ENCODE measurements around the gene GCKR. TPM values are rescaled to one million over a fixed set of nuclear protein-coding genes. Genes with fewer than 3 reads are reported as not detected.
A peak's percentile ranks its signal among the peaks of the same experiment; 100 is the strongest.

Gene GCKR
- total and polyA plus RNA-seq, 2 of the 13 experiments (the other 11 are each of a cell fraction or from before 2014, with no cell fraction given), result 15.2 to 48.3 TPM

- TF ChIP-seq PRDM15 (CRISPR knock-in tag; IDR thresholded peaks at IDR 0.05), result no peak
- 0 out of 2 replicates have a peak, but pooled peaks have one; percentile 73 for TF ChIP-seq BCL3 (CRISPR knock-in tag; IDR thresholded peaks at IDR 0.05)
- 0 out of 2 replicates have a peak, but pooled peaks have one; percentile 39 for TF ChIP-seq KLF11 (CRISPR knock-in tag; IDR thresholded peaks at IDR 0.05)
- TF ChIP-seq FOSL1 (CRISPR knock-in tag; IDR thresholded peaks at IDR 0.05; ENCODE audit: borderline replicate concordance), result no peak
- no peak for TF ChIP-seq PAXIP1 (CRISPR knock-in tag; conservative IDR thresholded peaks at IDR 0.05)
- peak; percentile 46; the same call in 1 of the 2 replicates for TF ChIP-seq ELF3 (CRISPR knock-in tag; IDR thresholded peaks at IDR 0.05)
- TF ChIP-seq ZNF788 (CRISPR knock-in tag; IDR thresholded peaks at IDR 0.05; ENCODE audit: borderline replicate concordance), result peak; percentile 92; the same call in 1 of the 2 replicates
- peak; percentile 16; the same call in 1 of the 2 replicates for TF ChIP-seq YEATS4 (CRISPR knock-in tag; IDR thresholded peaks at IDR 0.05; ENCODE audit: borderline replicate concordance)
- TF ChIP-seq ZNF652 (CRISPR knock-in tag; IDR thresholded peaks at IDR 0.05; ENCODE audit: borderline replicate concordance, low read depth), result no peak
- TF ChIP-seq ZNF790 (CRISPR knock-in tag; IDR thresholded peaks at IDR 0.05; ENCODE audit: borderline replicate concordance), result no peak
- TF ChIP-seq HIVEP1 (CRISPR knock-in tag; IDR thresholded peaks at IDR 0.05), result no peak
- TF ChIP-seq SIX4 (CRISPR knock-in tag; IDR thresholded peaks at IDR 0.05), result no peak
- no peak for TF ChIP-seq SRF (IDR thresholded peaks at IDR 0.05; ENCODE audit: low read depth, low read length)
- no peak for TF ChIP-seq HOXA5 (CRISPR knock-in tag; IDR thresholded peaks at IDR 0.05)
- TF ChIP-seq SALL2 (CRISPR knock-in tag; IDR thresholded peaks at IDR 0.05), result no peak
- TF ChIP-seq BRF2 (CRISPR knock-in tag; IDR thresholded peaks at IDR 0.05), result no peak
- TF ChIP-seq BCL6 (CRISPR knock-in tag; IDR thresholded peaks at IDR 0.05), result peak; percentile 82
- no peak for TF ChIP-seq ZFYVE20 (CRISPR knock-in tag; IDR thresholded peaks at IDR 0.05; ENCODE audit: borderline replicate concordance, low read depth)
- peak; percentile 86 for TF ChIP-seq CBFB (CRISPR knock-in tag; IDR thresholded peaks at IDR 0.05)
These were observed 6.9 kb upstream of the GCKR start, which contains the start of gene IFT172 (continued) for GRCh38 chr2:27489498-27490397.

Data from HepG2 (cell line).